Small intestine (tissue), 16 donors: ENCODE measurements around the gene PPIL1. TPM values are rescaled to one million over a fixed set of nuclear protein-coding genes. Genes with fewer than 3 reads are reported as not detected.

Experiments used
- DNase-seq, 2 donors: peaks; one replicate each; pipeline versions ENCODE4 v3.0.0 to v3.0.0-alpha.2; 2013
- FAIRE-seq: peaks from 2 replicates; lab custom pipeline; 2012; peaks lifted over from hg19 to GRCh38; lab: Jason Lieb, UNC
- H3K27ac ChIP-seq, 3 donors: one replicate each; pipeline ENCODE4 v1.5.1; 2013; ENCODE audit warnings: low read length in 2 of 3, mild to moderate bottlenecking in 2 of 3, control low read depth in 1 of 3, inconsistent platforms in 1 of 3, low read depth in 1 of 3, moderate library complexity in 1 of 3
- H3K27me3 ChIP-seq, 3 donors: one replicate each; pipeline ENCODE4 v1.6.1; 2013; ENCODE audit warnings: low read length in 3 of 3, inconsistent platforms in 1 of 3; ENCODE audit not compliant: control insufficient read depth in 3 of 3, insufficient read depth in 3 of 3
- H3K36me3 ChIP-seq, 3 donors: one replicate each; pipeline ENCODE4 v1.6.1; 2013; ENCODE audit warnings: low read length in 3 of 3, inconsistent platforms in 1 of 3, low read depth in 1 of 3, mild to moderate bottlenecking in 1 of 3, moderate library complexity in 1 of 3; ENCODE audit not compliant: control insufficient read depth in 3 of 3, insufficient read depth in 2 of 3
- H3K4me1 ChIP-seq, 3 donors: one replicate each; pipeline ENCODE4 v1.6.1; 2013; ENCODE audit warnings: low read length in 2 of 3, inconsistent platforms in 1 of 3, low read depth in 1 of 3, mild to moderate bottlenecking in 1 of 3, moderate library complexity in 1 of 3; ENCODE audit not compliant: control insufficient read depth in 3 of 3, insufficient read depth in 2 of 3
- H3K4me3 ChIP-seq, 3 donors: one replicate each; pipeline ENCODE4 v1.5.1; 2013; ENCODE audit warnings: low read length in 3 of 3, control low read depth in 1 of 3, inconsistent platforms in 1 of 3, low read depth in 1 of 3, mild to moderate bottlenecking in 1 of 3, moderate library complexity in 1 of 3
- H3K9me3 ChIP-seq, 2 donors: one replicate each; pipeline ENCODE4 v1.6.1; 2013; ENCODE audit warnings: low read depth in 1 of 2, low read length in 1 of 2; ENCODE audit not compliant: control insufficient read depth in 2 of 2, insufficient read depth in 1 of 2
- WGBS, 3 donors: extraction: QIAGEN DNeasy Blood & Tissue Kit; methylation state at CpG; one replicate each; pipeline ENCODE4 v1.1.7; 2013; 5-methylcytosine and 5-hydroxymethylcytosine counted together
- long read RNA-seq, 10 donors: transcript quantifications; one replicate each; lab custom pipeline, GENCODE V29; 2026
- polyA plus RNA-seq, 4 donors: library from polyadenylated mRNA; stranded (reverse) in 3 of 4; unstranded in 1 of 4; fragments of 200-250 nt in 3 of 4; fragments of 120-200 nt in 1 of 4; gene quantifications; one replicate each; pipeline versions ENCODE4 v1.2.1 to v1.2.3, GENCODE V29; 2013
- donor health status: healthy with polysubstance abuse.
- donor health status: control.
- donor health status: control.
- donor health status: Bipolar disorder and iron deficiency.
- donor health status: healthy.

Gene PPIL1
- 10 to 100 TPM in 2 of 4 donors, 1 to 10 TPM in 2; 8.1 to 37.3 (median 19.2) TPM for polyA plus RNA-seq
- long read RNA-seq, donor 1, transcript PPIL1-201 (4 exons, 1,739 nt): major isoform, 31 of 31 reads
- long read RNA-seq, donor 1, partial matches to known transcripts: 0 of 31 reads
- long read RNA-seq, donor 1, other reads (novel, unspliced or antisense): 0 of 31 reads
- long read RNA-seq, donor 2, transcript PPIL1-201 (4 exons, 1,739 nt): major isoform, 7 of 7 reads
- long read RNA-seq, donor 2, partial matches to known transcripts: 0 of 7 reads
- long read RNA-seq, donor 2, other reads (novel, unspliced or antisense): 0 of 7 reads
- long read RNA-seq, donor 3, transcript PPIL1-201 (4 exons, 1,739 nt): major isoform, 5 of 5 reads
- long read RNA-seq, donor 3, partial matches to known transcripts: 0 of 5 reads
- long read RNA-seq, donor 3, other reads (novel, unspliced or antisense): 0 of 5 reads
- long read RNA-seq, donor 4, partial matches to known transcripts: 0 of 2 reads
- long read RNA-seq, donor 4, other reads (novel, unspliced or antisense): 0 of 2 reads
- long read RNA-seq, donor 5, partial matches to known transcripts: 0 of 4 reads
- long read RNA-seq, donor 5, other reads (novel, unspliced or antisense): 0 of 4 reads
- long read RNA-seq, donor 6, transcript PPIL1-201 (4 exons, 1,739 nt): major isoform, 10 of 10 reads
- long read RNA-seq, donor 6, partial matches to known transcripts: 0 of 10 reads
- long read RNA-seq, donor 6, other reads (novel, unspliced or antisense): 0 of 10 reads
- long read RNA-seq, donor 7, transcript PPIL1-201 (4 exons, 1,739 nt): major isoform, 39 of 39 reads
- long read RNA-seq, donor 7, partial matches to known transcripts: 0 of 39 reads
- long read RNA-seq, donor 7, other reads (novel, unspliced or antisense): 0 of 39 reads
- long read RNA-seq, donor 8, partial matches to known transcripts: 0 of 2 reads
- long read RNA-seq, donor 8, other reads (novel, unspliced or antisense): 0 of 2 reads
- long read RNA-seq, donor 9, transcript PPIL1-201 (4 exons, 1,739 nt): major isoform, 5 of 5 reads
- long read RNA-seq, donor 9, partial matches to known transcripts: 0 of 5 reads
- long read RNA-seq, donor 9, other reads (novel, unspliced or antisense): 0 of 5 reads
- long read RNA-seq, donor 10, transcript PPIL1-201 (4 exons, 1,739 nt): major isoform, 17 of 17 reads
- long read RNA-seq, donor 10, partial matches to known transcripts: 0 of 17 reads
- long read RNA-seq, donor 10, other reads (novel, unspliced or antisense): 0 of 17 reads

- FAIRE-seq: no peak
- Histone ChIP-seq H3K27ac (peak within 1 kb of the TSS; percentile 66 to 96 (median 95)), H3K36me3 (peaks cover 0 to 5% (median 4%) of the 10 kb centered on the region in 3 donors), H3K4me1 (peaks cover 0 to 10% (median 3%) of the 10 kb centered on the region in 3 donors), H3K9me3 (no peaks in the 10 kb centered on the region), H3K27me3 (no peaks in the 10 kb centered on the region), H3K4me3 (peak within 1 kb of the TSS; percentile 80 to 87 (median 87))
- 0% methylated on average over 50 to 54 of the region's 54 CpGs for WGBS, 3 donors
- peak; percentile 87 to 97 for DNase-seq
Observed at GRCh38 chr6:36874443-36875249, at the start of gene PPIL1. PPIL1 (minus strand) TSS chr6:36874803; CDS start chr6:36874772, 31 bp downstream.

DNA sequence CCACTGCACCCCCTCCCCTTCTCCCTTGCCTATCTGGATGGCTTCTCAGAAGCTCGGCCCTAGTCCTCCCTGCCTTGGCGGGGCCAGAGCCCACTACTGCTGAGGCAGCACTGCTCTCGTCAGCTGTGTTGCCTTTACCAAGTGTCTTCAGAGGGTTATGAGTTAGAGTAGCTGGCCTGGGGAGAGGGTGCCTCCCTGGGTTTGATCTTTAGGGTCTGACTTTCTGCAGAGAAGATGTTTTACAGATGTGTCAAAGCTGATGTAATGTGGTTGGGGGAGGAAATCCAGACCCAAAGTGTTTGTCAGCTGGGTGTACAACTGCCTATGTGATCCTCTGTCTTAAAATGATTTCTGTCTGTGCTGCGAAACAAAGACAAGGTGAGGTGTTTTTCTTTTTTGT is 49.5 kb upstream of the PPIL1 start:
- H3K27ac ChIP-seq: no peak overlapping the region
- FAIRE-seq: no peak
- no peak overlapping the region for H3K4me3 ChIP-seq
- H3K9me3 ChIP-seq: no peaks in the 10 kb centered on the region
- no peaks in the 10 kb centered on the region for H3K27me3 ChIP-seq
- 80 to 96% (median 83%) methylated on average over 4 of the region's 4 CpGs for WGBS, 3 donors
- H3K36me3 ChIP-seq: peaks cover 8 to 40% (median 13%) of the 10 kb centered on the region in 3 donors
- H3K4me1 ChIP-seq: no peaks in the 10 kb centered on the region
- DNase-seq: no peak

- Histone ChIP-seq H3K36me3 (peaks cover 15 to 61% (median 25%) of the 10 kb centered on the region in 3 donors), H3K4me1 (no peaks in the 10 kb centered on the region), H3K27ac (no peak overlapping the region), H3K9me3 (no peaks in the 10 kb centered on the region), H3K4me3 (no peak overlapping the region), H3K27me3 (no peaks in the 10 kb centered on the region)
- FAIRE-seq (no peak), DNase-seq (no peak)
- 83 to 92% (median 88%) methylated on average over 5 of the region's 5 CpGs for WGBS, 3 donors
Observed at GRCh38 chr6:36920546-36920945, 45.9 kb upstream of the PPIL1 start.

DNA sequence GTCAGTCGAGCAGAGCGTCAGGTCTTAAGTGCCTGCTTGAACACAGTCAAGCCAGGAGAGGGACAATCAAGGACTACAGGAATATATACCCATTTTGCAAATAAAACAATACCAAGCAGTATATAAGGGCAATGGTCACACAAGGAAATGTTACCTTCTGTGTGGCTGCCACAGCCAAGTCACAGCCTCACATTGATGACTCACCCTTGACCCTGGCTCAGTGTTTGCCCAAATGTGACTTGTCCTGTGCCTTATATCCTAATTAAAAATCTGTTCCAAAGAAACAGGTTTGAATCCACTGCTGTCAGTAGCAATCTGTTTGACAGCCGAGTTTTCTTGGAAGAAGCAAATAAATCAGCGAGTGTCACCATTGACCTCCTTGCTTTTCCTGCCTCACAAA is 45.4 kb upstream of the PPIL1 start:
- Histone ChIP-seq H3K27ac (no peak overlapping the region), H3K4me1 (no peaks in the 10 kb centered on the region), H3K4me3 (no peak overlapping the region), H3K36me3 (peaks cover 15 to 64% (median 25%) of the 10 kb centered on the region in 3 donors), H3K27me3 (no peaks in the 10 kb centered on the region), H3K9me3 (no peaks in the 10 kb centered on the region)
- WGBS, 3 donors: 91 to 95% (median 93%) methylated on average over 4 of the region's 4 CpGs
- DNase-seq: no peak
- no peak for FAIRE-seq

GRCh38 chr6:36917541-36918193 is 43.1 kb upstream of the PPIL1 start:
- Histone ChIP-seq H3K27me3 (no peaks in the 10 kb centered on the region), H3K4me3 (no peak overlapping the region), H3K9me3 (no peaks in the 10 kb centered on the region), H3K4me1 (peaks cover 0 to 10% (median 9%) of the 10 kb centered on the region in 3 donors), H3K27ac (peak overlapping the region in 1 of 3 donors; percentile 53), H3K36me3 (peaks cover 11 to 59% (median 17%) of the 10 kb centered on the region in 3 donors)
- DNase-seq (no peak), FAIRE-seq (no peak)
- WGBS, 3 donors: 76 to 97% (median 91%) methylated on average over 10 of the region's 10 CpGs

- 82 to 97% (median 88%) methylated on average over 2 of the region's 2 CpGs for WGBS, 3 donors
- no peak for DNase-seq
- Histone ChIP-seq H3K4me1 (peaks cover 0 to 10% (median 9%) of the 10 kb centered on the region in 3 donors), H3K9me3 (no peaks in the 10 kb centered on the region), H3K36me3 (peaks cover 7 to 61% (median 17%) of the 10 kb centered on the region in 3 donors), H3K4me3 (no peak overlapping the region), H3K27me3 (no peaks in the 10 kb centered on the region), H3K27ac (no peak overlapping the region)
- no peak for FAIRE-seq
Observed at GRCh38 chr6:36916126-36916525, 41.5 kb upstream of the PPIL1 start.

DNA sequence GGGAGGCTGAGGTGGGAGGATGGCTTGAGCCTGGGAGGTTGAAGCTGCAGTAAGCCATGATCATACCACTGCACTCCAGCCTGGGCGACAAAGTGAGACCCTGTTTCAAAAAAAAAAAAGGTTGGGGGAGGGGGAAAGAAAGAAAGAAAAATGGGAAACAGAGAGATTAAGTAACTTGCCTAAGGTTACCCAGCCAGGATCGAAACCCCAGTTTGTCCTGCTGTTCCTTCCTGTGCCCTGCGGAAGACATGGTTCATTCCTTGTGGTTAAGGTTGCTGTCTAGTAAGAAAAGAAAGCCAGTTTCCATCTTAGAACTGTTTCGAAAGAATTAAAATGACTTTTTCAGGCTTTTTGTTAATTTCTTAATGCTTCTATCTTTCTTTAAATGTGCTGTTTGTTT is 41.0 kb upstream of the PPIL1 start:
- DNase-seq (no peak), FAIRE-seq (no peak)
- Histone ChIP-seq H3K27ac (no peak overlapping the region), H3K27me3 (no peaks in the 10 kb centered on the region), H3K4me1 (peaks cover 0 to 10% (median 9%) of the 10 kb centered on the region in 3 donors), H3K9me3 (no peaks in the 10 kb centered on the region), H3K4me3 (no peak overlapping the region), H3K36me3 (peaks cover 7 to 58% (median 17%) of the 10 kb centered on the region in 3 donors)
- WGBS, 3 donors: 91 to 99% (median 97%) methylated on average over 4 of the region's 4 CpGs
